Chondrocyte (in vitro differentiated cells): ENCODE measurements around the gene CMC4. TPM values are rescaled to one million over a fixed set of nuclear protein-coding genes. Genes with fewer than 3 reads are reported as not detected.

Experiments used
- DNase-seq: peaks from one replicate; pipeline ENCODE4 v3.0.0; 2021; ENCODE audit warnings: mixed read lengths, low spot score
- H3K27ac Mint-ChIP-seq: one replicate; pipeline ENCODE4 v1.8.0; 2021; ENCODE audit warnings: mild to moderate bottlenecking, moderate library complexity, mixed read lengths; ENCODE audit not compliant: unreplicated experiment
- H3K27me3 Mint-ChIP-seq: 2 replicates; pipeline ENCODE4 v1.8.0; 2021; ENCODE audit warnings: low read depth, mixed read lengths
- H3K36me3 Mint-ChIP-seq: 2 replicates; pipeline ENCODE4 v1.8.0; 2021; ENCODE audit warnings: low read depth, mixed read lengths
- H3K4me1 Mint-ChIP-seq: 2 replicates; pipeline ENCODE4 v1.8.0; 2021; ENCODE audit warnings: low read depth, mild to moderate bottlenecking, mixed read lengths
- H3K4me3 Mint-ChIP-seq: one replicate; pipeline ENCODE4 v1.8.0; 2021; ENCODE audit warnings: mild to moderate bottlenecking, moderate library complexity, mixed read lengths; ENCODE audit not compliant: unreplicated experiment
- H3K9me3 Mint-ChIP-seq: 2 replicates; pipeline ENCODE4 v1.8.0; 2021; ENCODE audit warnings: low read depth, mixed read lengths
- CTCF ChIP-seq: fragments of 200-600 bp; sonication (generic); IDR thresholded peaks from 2 replicates; pipeline ENCODE4 v1.5.0; 2021; ENCODE audit warnings: antibody characterized with exemption, mild to moderate bottlenecking, moderate library complexity
- long read RNA-seq: library from polyadenylated mRNA; stranded (forward); transcript quantifications from one replicate; pipeline ENCODE4 v2.0.0, GENCODE V29; 2021
- total RNA-seq: library from RNA; stranded (reverse); gene quantifications from 3 replicates; pipeline ENCODE4 v1.2.1, GENCODE V29; 2021

CMC4 gene
- total RNA-seq = 6.7 to 8.0 TPM (median 7.7 TPM) in 3 replicates
- long read RNA-seq, transcript CMC4-202 (3 exons, 1,107 nt) = major isoform, 25 of 28 reads
- long read RNA-seq, partial matches to known transcripts = 0 of 28 reads
- long read RNA-seq, other reads (novel, unspliced or antisense) = 3 of 28 reads

- H3K4me3 Mint-ChIP-seq = peak within 1 kb of the TSS; percentile 86
- H3K27me3 Mint-ChIP-seq = no peaks in the 10 kb centered on the region
- DNase-seq = peak; percentile 90
- peaks cover 6% of the 10 kb centered on the region for H3K36me3 Mint-ChIP-seq
- TF ChIP-seq CTCF = no peak
- H3K9me3 Mint-ChIP-seq = peaks cover 12% of the 10 kb centered on the region
- H3K4me1 Mint-ChIP-seq = peaks cover 31% of the 10 kb centered on the region
- H3K27ac Mint-ChIP-seq = peak within 1 kb of the TSS; percentile 92
These were observed at the start of gene CMC4, which contains the start of the genes BRCC3 and MTCP1 for GRCh38 chrX:155070975-155071693. Gene CMC4, minus strand, starts transcription at chrX:155071136. Its CDS starts 7,113 bp downstream, at chrX:155064023. Gene BRCC3, plus strand, starts transcription at chrX:155071508. Its CDS starts 20 bp downstream, at chrX:155071528. Gene MTCP1, minus strand, starts transcription at chrX:155071136. Its CDS starts 5,126 bp downstream, at chrX:155066010.

- H3K4me3 Mint-ChIP-seq = no peak overlapping the region
- no peaks in the 10 kb centered on the region for H3K4me1 Mint-ChIP-seq
- peaks cover 11% of the 10 kb centered on the region for H3K36me3 Mint-ChIP-seq
- no peak overlapping the region for H3K27ac Mint-ChIP-seq
- no peak for DNase-seq
- TF ChIP-seq CTCF = no peak
- peaks cover 30% of the 10 kb centered on the region for H3K9me3 Mint-ChIP-seq
- H3K27me3 Mint-ChIP-seq = no peaks in the 10 kb centered on the region
These were observed 44.4 kb upstream of the CMC4 start for GRCh38 chrX:155115174-155115819.

- Mint-ChIP-seq H3K36me3 (peaks cover 4% of the 10 kb centered on the region), H3K27ac (no peak overlapping the region), H3K9me3 (peaks cover 32% of the 10 kb centered on the region), H3K4me3 (no peak overlapping the region), H3K4me1 (no peaks in the 10 kb centered on the region), H3K27me3 (no peaks in the 10 kb centered on the region)
- DNase-seq = no peak
- no peak for TF ChIP-seq CTCF
These were observed 42.2 kb upstream of the CMC4 start for GRCh38 chrX:155113097-155113496.

- no peak overlapping the region for H3K4me3 Mint-ChIP-seq
- H3K27ac Mint-ChIP-seq = no peak overlapping the region
- no peaks in the 10 kb centered on the region for H3K27me3 Mint-ChIP-seq
- H3K4me1 Mint-ChIP-seq = no peaks in the 10 kb centered on the region
- TF ChIP-seq CTCF = no peak
- H3K36me3 Mint-ChIP-seq = peaks cover 3% of the 10 kb centered on the region
- DNase-seq = no peak
- peaks cover 32% of the 10 kb centered on the region for H3K9me3 Mint-ChIP-seq
These were observed 41.2 kb upstream of the CMC4 start for GRCh38 chrX:155112171-155112570.

- Mint-ChIP-seq H3K4me1 (no peaks in the 10 kb centered on the region), H3K4me3 (no peak overlapping the region), H3K36me3 (peaks cover 2% of the 10 kb centered on the region), H3K27ac (no peak overlapping the region), H3K27me3 (no peaks in the 10 kb centered on the region), H3K9me3 (peaks cover 19% of the 10 kb centered on the region)
- DNase-seq = no peak
- no peak for TF ChIP-seq CTCF
These were observed 37.5 kb upstream of the CMC4 start for GRCh38 chrX:155108427-155108826.
